ENCODE data around the gene TULP4.

Gene TULP4

GRCh38 chr6:158370805-158371204 is 58.5 kb downstream of the TULP4 start:
- DNase-seq (ENCODE audit: extremely low spot score): no peak
- no peak for TF ChIP-seq FOXK2 (IDR thresholded peaks at IDR 0.05)
- ChIA-PET POLR2A (no interaction called here), CTCF (no interaction called here)

- POLR2A ChIA-PET: no interaction called here
- no peak for DNase-seq (ENCODE audit: extremely low spot score)
- no peak for TF ChIP-seq SUZ12 (IDR thresholded peaks at IDR 0.05)
- no peak for TF ChIP-seq LEF1 (IDR thresholded peaks at IDR 0.05; ENCODE audit: borderline replicate concordance)
- TF ChIP-seq TARDBP (IDR thresholded peaks at IDR 0.05): no peak
- no peak for TF ChIP-seq BHLHE40 (IDR thresholded peaks at IDR 0.05; ENCODE audit: borderline replicate concordance)
- TF ChIP-seq HDGF (IDR thresholded peaks at IDR 0.05; ENCODE audit: borderline replicate concordance): no peak
- TF ChIP-seq ELF4 (IDR thresholded peaks at IDR 0.05): no peak
- no peak for TF ChIP-seq SP1 (IDR thresholded peaks at IDR 0.05)
- no peak for TF ChIP-seq FOXM1 (IDR thresholded peaks at IDR 0.05; ENCODE audit: borderline replicate concordance)
- no peak for TF ChIP-seq ARNT (IDR thresholded peaks at IDR 0.05)
- TF ChIP-seq ZNF384 (IDR thresholded peaks at IDR 0.05): no peak
- TF ChIP-seq CTBP1 (IDR thresholded peaks at IDR 0.05; ENCODE audit: borderline replicate concordance): no peak
- no peak for TF ChIP-seq NFRKB (IDR thresholded peaks at IDR 0.05)
- no peak for TF ChIP-seq FOXA1 (IDR thresholded peaks at IDR 0.05)
- no peak for TF ChIP-seq PKNOX1 (IDR thresholded peaks at IDR 0.05)
- TF ChIP-seq L3MBTL2 (conservative IDR thresholded peaks at IDR 0.05): no peak
- CTCF ChIA-PET: no interaction called here
Measured at GRCh38 chr6:158371261-158371660, 59.0 kb downstream of the TULP4 start.

- ChIA-PET POLR2A (no interaction called here), CTCF (interaction anchor here (0.9 kb wide), 1 partner anchor 14 kb away, joined by 3 read pairs; no protein-coding TSS in a partner anchor)
- TF ChIP-seq BHLHE40 (IDR thresholded peaks at IDR 0.05; ENCODE audit: borderline replicate concordance): no peak
- no peak for TF ChIP-seq LEF1 (IDR thresholded peaks at IDR 0.05; ENCODE audit: borderline replicate concordance)
- no peak for TF ChIP-seq CTBP1 (IDR thresholded peaks at IDR 0.05; ENCODE audit: borderline replicate concordance)
- TF ChIP-seq L3MBTL2 (conservative IDR thresholded peaks at IDR 0.05): no peak
- TF ChIP-seq FOXM1 (IDR thresholded peaks at IDR 0.05; ENCODE audit: borderline replicate concordance): no peak
- no peak for TF ChIP-seq HDGF (IDR thresholded peaks at IDR 0.05; ENCODE audit: borderline replicate concordance)
- no peak for DNase-seq (ENCODE audit: extremely low spot score)
Measured at GRCh38 chr6:158372574-158372973, 60.3 kb downstream of the TULP4 start.

- no peak for DNase-seq (ENCODE audit: extremely low spot score)
- POLR2A ChIA-PET: no interaction called here
- CTCF ChIA-PET: interaction anchor here (0.6 to 0.9 kb wide), 2 partner anchors 14 to 245 kb away, joined by 3 read pairs; no protein-coding TSS in a partner anchor
- no peak for TF ChIP-seq ZNF384 (IDR thresholded peaks at IDR 0.05)
- TF ChIP-seq ARNT (IDR thresholded peaks at IDR 0.05): no peak
- no peak for TF ChIP-seq PKNOX1 (IDR thresholded peaks at IDR 0.05)
- TF ChIP-seq BHLHE40 (IDR thresholded peaks at IDR 0.05; ENCODE audit: borderline replicate concordance): no peak
- TF ChIP-seq FOXK2 (IDR thresholded peaks at IDR 0.05): no peak
- no peak for TF ChIP-seq NFRKB (IDR thresholded peaks at IDR 0.05)
- no peak for TF ChIP-seq HDGF (IDR thresholded peaks at IDR 0.05; ENCODE audit: borderline replicate concordance)
- TF ChIP-seq ELF4 (IDR thresholded peaks at IDR 0.05): no peak
- TF ChIP-seq L3MBTL2 (conservative IDR thresholded peaks at IDR 0.05): no peak
- no peak for TF ChIP-seq SP1 (IDR thresholded peaks at IDR 0.05)
- no peak for TF ChIP-seq CTBP1 (IDR thresholded peaks at IDR 0.05; ENCODE audit: borderline replicate concordance)
- no peak for TF ChIP-seq LEF1 (IDR thresholded peaks at IDR 0.05; ENCODE audit: borderline replicate concordance)
- no peak for TF ChIP-seq SUZ12 (IDR thresholded peaks at IDR 0.05)
- no peak for TF ChIP-seq FOXM1 (IDR thresholded peaks at IDR 0.05; ENCODE audit: borderline replicate concordance)
- TF ChIP-seq TARDBP (IDR thresholded peaks at IDR 0.05): no peak
- TF ChIP-seq FOXA1 (IDR thresholded peaks at IDR 0.05): no peak
Measured at GRCh38 chr6:158373214-158373613, 60.9 kb downstream of the TULP4 start.

GRCh38 chr6:158374020-158374419 is 61.8 kb downstream of the TULP4 start:
- TF ChIP-seq HDGF (IDR thresholded peaks at IDR 0.05; ENCODE audit: borderline replicate concordance) (no peak), ZNF384 (IDR thresholded peaks at IDR 0.05) (no peak)
- DNase-seq (ENCODE audit: extremely low spot score): no peak
- ChIA-PET POLR2A (no interaction called here), CTCF (interaction anchor here (0.6 to 1.0 kb wide), 2 partner anchors 9 to 246 kb away, joined by 3 read pairs; no protein-coding TSS in a partner anchor)

- DNase-seq (ENCODE audit: extremely low spot score): no peak
- POLR2A ChIA-PET: no interaction called here
- no peak for TF ChIP-seq PKNOX1 (IDR thresholded peaks at IDR 0.05)
- no peak for TF ChIP-seq SUZ12 (IDR thresholded peaks at IDR 0.05)
- no peak for TF ChIP-seq BHLHE40 (IDR thresholded peaks at IDR 0.05; ENCODE audit: borderline replicate concordance)
- no peak for TF ChIP-seq ARNT (IDR thresholded peaks at IDR 0.05)
- no peak for TF ChIP-seq L3MBTL2 (conservative IDR thresholded peaks at IDR 0.05)
- no peak for TF ChIP-seq HDGF (IDR thresholded peaks at IDR 0.05; ENCODE audit: borderline replicate concordance)
- no peak for TF ChIP-seq ZNF384 (IDR thresholded peaks at IDR 0.05)
- no peak for TF ChIP-seq FOXM1 (IDR thresholded peaks at IDR 0.05; ENCODE audit: borderline replicate concordance)
- no peak for TF ChIP-seq CTBP1 (IDR thresholded peaks at IDR 0.05; ENCODE audit: borderline replicate concordance)
- TF ChIP-seq ELF4 (IDR thresholded peaks at IDR 0.05): no peak
- TF ChIP-seq TARDBP (IDR thresholded peaks at IDR 0.05): no peak
- TF ChIP-seq SP1 (IDR thresholded peaks at IDR 0.05): no peak
- no peak for TF ChIP-seq FOXK2 (IDR thresholded peaks at IDR 0.05)
- no peak for TF ChIP-seq LEF1 (IDR thresholded peaks at IDR 0.05; ENCODE audit: borderline replicate concordance)
- CTCF ChIA-PET: no interaction called here
Measured at GRCh38 chr6:158376631-158377081, 64.4 kb downstream of the TULP4 start.
